Activated CD4-positive, alpha-beta T cell treated with anti-CD3 and anti-CD28 coated beads for 24 hours (primary cell): ENCODE data around the gene PLOD3.

Source experiments
- DNase-seq, 2 donors: peaks; one replicate each; pipeline ENCODE4 v3.0.0-alpha.2; 2020; ENCODE audit warnings: low read depth in 2 of 2

Gene PLOD3

DNA sequence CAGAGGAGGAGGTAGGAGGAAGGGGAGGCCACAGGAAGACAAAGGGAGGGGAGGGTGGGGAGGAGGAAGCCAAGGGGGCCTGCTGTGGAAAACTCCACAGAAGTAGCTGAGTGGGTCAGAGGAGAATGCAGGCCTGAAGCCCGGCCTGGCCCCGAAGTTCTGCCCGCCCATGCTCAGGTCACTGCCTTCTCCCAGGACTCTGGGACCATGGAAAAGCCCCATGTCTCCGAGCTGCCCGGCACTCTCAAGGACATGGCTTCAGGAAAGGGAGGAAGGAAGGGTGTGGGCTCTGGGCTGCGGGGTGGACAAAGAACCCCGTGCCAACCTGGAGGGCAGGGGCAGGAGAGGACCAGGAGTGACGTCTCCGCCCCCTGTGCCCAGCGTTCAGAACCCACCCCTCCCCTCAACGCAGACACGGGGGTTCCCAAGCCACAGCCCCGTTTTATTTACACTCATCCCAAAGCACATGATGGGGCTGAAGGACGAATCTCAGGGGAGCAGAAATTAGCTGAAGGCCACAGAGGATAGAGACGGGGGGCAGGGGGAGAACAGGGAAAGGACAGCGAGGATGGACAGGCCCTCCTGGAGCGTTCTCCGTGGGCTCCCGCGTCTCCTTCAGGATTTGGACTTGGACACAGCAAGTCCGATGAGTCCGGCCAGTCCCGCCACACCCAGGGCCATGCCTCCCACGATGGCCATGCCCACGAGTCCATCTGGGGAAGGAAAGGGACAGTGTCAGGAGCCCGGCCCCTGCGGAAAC, 22.0 kb upstream of the PLOD3 start:
- no peak for DNase-seq

DNA sequence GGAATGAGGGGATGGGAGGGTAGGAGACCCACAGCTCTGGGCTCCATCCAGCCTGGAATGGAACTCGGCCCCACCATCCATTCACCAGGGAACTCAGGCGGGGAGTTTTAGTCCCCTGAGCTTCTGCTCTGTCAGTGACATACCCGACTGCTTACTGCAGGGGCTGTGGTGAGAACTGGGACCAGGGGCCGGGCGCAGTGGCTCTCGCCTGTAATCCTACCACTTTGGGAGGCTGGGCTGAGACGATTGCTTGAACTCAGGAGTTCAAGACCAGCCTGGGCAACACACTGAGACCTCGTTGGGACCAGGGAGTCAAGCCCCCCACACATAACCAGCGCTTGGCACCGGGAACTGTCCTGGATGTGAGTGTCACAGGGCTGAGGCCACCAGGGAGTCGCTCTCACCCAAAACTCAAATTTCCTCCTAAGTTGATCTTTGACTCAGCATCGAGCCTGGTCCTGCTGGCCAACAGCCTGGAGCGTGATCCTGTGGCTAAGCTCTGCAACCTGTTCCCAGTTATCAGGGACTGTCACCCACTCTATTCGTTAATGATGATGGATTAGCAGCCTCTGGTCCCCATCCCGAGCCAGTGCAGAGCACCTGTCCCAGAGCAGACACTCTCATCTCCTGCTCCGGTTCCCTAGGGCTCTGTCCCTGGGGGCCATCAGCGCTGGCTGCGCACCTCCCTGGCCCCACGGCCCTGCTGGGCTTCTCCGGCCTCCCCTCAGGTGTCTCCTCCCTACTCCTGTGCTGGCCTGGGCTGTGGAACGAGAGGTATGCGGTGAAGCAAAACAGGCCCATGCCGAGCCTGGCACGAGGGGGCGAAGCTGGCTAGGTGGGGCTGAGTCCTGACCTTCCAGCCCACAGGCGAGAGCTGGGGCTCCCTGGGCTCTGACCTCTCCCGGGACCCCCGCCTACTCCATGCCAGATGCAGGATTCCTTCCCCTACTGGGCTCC, 21.1 kb upstream of the PLOD3 start:
- DNase-seq = no peak

DNA sequence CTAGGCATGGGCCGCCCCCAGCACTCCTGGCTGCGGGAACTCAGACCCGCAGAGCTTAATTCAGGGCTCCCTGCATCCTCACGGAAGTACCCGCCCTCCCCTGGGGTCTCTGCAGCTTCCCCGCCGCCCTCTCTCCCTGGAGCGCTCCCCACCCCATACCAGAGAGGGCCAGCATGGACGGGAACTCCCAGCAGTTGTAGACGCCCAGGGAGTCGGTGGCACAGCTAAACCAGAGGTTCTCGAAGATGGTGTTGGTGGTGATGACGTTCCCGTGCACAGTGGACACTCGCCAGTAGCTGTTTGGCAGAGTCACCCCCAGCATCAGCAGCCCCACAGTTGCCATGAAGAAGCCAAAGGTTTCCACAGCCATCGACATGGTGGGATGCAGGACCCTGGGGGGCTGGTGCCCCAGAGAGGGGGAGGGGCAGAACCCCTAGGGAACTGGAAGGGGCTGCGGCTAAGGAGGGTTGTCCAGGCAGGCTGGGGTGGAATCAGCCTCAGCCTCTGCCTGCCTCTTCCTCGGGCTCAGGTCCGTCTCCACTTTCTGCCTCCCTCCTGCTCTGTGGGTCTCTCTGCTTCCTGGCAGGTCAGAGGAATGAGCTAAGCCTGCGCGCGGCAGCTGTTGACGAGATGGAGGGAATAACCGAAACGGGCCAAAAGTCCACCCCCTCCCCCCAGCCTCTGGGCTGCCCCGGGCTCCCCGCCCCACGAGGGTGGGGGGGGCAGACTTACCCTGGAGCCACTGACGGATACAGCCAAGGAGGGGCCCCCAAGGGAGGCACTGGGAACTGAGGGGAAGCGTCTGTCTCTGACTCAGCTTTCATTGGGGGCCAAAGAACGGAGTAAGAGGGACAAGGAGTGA, 20.1 kb upstream of the PLOD3 start, which contains the start of gene CLDN15:
Gene CLDN15 (minus strand): TSS at position 597 of the 862 bp plus-strand sequence. CDS start 221 bp downstream, at position 376.
- DNase-seq = no peak

DNA sequence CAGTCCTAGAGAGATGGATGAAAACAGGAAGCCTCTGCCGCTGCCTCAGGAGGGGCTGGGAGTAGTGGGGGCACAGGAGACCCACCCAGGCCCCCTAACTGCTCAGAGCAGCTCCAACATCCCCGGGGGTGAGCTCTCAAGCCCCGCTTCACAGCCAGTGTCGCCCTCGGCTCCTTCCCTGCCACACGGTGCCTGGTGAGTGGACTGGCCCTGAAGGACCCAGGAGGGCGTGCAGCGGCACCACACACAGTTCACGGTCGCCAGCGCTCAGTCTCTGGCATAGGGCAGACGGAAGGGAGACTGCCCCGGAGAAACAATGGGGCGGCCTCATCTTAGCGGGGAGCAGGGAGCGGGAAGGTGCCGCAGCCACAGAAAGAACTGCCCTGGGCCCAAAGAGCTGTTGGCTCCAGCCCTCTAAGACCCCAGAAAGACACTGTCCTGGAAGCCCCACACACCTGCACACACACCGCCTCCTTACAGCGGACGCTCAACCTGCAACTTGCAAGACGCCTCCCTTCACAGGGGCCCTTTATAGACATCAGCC, 19.0 kb upstream of the PLOD3 start:
- no peak for DNase-seq

DNA sequence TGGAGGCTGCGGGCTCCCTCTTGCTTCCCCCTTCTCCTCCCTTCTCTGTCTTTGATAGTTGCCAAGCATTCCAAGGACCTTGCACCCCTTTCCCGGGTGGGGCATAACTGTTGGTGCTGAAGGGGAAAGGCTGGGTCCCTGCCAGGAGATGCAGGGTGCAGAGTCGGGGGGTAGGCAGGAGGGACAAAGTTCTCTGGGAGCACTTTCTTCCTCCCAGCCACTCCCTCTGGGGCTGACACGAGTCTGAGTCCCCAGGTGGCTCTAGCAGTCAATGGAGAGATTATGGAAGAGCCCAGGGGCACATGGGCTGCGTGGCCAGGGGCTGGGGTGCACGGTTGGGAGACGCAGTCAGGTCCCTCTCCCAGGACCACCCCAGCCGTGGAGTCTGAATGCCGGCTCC, 18.1 kb upstream of the PLOD3 start:
- no peak for DNase-seq

DNA sequence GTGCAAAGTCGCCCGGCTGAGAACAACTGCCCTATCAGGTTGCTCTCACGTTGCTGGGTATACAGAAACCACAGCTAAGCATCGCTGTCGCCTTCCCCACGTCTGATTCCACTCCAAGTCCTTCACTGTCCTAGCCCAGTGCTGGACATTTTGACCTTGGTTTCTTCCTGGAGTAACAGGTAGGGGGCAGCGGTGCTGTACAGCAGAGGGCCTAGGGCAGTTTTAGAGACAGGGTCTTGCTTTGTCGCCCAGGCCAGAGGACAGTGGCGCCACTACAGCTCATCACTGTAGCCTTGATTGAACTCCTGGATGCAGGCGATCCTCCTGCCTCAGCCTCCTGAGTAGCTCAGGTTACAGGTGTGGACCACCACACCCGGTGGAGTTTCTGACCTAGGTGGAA, 17.7 kb upstream of the PLOD3 start:
- DNase-seq = no peak

DNA sequence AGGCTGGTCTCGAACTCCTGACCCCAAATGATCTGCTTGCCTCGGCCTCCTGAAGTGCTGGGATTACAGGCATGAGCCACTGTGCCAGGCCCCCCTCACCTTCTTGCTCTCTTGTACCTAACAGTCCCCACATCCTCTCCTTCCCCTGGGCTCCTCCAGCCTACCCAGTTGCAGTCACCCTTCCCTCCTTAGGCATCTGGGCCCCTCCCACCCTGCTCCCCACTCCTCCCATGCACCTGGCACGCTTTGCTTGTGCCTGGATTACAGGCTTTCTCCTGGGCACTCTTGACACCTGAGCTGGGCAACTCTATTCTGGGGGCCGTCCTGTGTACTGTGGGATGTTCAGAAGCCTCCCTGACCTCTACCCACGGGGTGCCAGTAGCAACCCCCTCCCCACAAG, 17.3 kb upstream of the PLOD3 start:
- no peak for DNase-seq

DNA sequence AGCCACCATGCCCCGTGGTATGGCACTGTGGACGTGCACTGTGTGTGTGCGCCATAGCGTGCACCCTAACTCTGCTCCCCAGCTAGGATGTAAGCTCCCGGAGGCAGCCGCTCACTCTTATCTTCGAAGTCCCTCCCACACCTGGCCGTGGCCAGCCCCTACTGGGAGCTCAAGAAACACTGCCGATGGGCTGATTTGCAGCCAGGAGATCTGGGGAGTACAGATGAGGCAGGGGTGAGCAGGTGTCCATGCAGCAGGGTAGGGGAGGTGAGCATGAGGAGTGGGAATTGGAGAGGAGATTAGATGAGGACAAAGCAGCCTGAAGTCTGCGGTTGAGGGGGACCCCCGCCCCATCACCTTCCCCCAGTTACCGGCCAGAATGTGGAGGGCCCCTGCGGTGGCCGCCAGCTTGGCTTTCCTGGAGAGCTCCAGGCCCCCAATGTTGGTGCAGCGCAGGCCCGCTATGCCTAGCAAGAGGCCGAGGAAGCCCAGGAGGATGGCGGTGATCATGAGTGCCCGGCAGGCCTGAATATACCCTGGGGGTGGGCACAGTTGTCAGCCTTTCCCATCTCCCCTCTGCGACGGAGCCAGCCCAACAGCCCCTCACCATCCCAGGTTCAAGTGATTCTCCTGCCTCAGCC, 16.6 kb upstream of the PLOD3 start:
- no peak for DNase-seq

DNA sequence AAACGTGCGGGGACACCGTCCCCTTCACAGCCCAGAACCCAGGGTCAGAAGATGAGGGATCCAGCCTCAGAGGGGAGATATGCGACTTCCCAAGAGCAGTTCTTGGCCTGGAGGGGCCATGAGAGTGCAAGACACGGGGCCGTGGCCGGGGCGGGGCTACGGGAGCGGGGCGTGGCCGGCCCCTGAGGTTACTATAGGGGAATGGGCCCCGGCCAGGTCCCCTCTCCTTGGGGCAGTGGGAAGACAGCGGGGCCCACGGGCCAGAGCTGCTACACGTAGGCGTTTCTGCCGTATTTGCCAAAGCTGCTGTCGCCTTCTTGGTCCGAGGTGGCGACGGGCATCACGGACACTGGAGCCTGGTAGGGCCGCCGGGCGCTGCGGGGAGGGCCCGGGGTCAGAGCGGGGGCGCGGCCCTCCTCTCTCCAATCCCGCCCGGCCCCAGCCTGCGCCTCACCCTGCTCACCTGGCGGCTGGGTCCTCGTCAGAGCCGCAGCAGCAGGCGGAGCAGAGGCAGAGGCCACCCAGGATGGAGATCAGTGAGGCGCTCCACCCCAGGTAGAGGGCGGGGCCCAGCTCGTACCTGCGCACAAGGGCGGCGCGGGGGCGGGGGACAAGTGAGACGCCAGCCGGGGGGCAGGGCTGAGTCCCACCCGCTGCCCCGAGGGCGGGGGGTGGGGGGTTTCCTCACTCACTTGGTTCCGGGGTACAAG, 14.9 kb upstream of the PLOD3 start:
- DNase-seq = no peak

DNA sequence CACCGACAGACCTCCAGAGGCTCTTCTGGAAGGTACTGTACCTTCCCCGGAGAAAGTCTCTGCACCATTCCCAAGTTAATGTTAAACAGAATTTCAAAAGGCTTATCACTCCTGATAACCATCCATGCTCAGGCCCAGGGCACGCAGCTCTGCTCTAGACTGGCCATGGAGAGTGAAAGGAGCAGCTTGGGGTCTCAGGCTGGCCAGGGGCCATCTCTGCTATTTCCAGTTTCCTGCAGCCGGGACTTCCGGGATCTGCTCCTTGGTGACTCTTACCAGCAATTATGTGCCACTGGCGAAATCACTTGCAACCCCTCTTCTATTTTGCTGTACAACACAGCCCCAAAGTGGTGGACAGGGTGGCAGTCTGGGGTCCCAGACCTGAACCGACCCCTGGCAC, 14.3 kb upstream of the PLOD3 start:
- DNase-seq = no peak

DNA sequence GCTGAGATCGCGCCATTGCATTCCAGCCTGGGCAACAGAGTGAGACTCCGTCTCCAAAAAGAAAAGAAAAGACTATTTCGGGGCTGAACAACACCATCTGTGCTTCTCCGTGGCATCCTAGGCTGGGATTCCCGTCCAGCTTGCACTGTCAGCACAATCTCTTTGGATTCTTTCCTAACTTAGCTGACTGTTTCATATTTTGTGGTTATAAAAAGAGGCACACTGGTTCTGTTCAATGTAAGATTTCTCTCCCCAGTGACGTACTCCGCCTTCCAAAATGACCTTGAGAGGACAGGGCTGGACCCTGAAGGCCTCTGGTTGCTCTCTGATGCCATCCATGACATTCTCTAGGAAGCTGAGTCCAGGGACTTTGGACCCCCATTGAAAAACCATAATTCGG, 9.3 kb upstream of the PLOD3 start:
- DNase-seq = no peak

DNA sequence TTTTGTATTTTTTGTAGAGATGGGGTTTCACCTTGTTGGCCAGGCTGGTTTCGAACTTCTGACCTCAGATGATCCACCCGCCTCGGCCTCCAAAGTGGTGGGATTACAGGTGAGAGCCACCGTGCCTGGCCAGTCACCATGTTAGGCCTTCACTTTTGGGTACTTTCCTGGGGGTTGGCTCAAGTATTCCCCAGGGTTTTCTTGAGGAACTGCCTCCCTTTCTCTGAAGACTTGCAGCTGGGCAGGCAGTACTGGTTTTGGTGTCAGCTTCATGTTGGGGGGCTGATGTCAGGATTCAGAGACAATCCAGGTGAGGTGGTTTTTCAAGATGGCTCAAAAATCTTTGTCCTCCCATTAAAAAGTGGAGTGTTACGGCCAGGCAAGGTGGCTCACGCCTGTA, 8.3 kb upstream of the PLOD3 start:
- DNase-seq = no peak

DNA sequence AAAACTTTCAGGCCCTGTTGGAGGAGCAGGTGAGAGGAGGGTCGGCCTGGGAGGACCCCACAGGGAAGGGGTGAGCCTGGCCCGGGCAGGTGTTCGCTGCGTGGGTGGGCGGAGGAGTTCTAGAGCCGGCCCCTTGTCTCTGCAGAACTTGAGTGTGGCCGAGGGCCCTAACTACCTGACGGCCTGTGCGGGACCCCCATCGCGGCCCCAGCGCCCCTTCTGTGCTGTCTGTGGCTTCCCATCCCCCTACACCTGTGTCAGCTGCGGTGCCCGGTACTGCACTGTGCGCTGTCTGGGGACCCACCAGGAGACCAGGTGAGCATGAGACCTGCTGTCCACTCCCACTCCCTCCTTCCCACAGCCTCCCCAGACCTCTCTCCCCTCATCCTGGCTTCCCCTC, 6.1 kb upstream of the PLOD3 start:
- DNase-seq = no peak

DNA sequence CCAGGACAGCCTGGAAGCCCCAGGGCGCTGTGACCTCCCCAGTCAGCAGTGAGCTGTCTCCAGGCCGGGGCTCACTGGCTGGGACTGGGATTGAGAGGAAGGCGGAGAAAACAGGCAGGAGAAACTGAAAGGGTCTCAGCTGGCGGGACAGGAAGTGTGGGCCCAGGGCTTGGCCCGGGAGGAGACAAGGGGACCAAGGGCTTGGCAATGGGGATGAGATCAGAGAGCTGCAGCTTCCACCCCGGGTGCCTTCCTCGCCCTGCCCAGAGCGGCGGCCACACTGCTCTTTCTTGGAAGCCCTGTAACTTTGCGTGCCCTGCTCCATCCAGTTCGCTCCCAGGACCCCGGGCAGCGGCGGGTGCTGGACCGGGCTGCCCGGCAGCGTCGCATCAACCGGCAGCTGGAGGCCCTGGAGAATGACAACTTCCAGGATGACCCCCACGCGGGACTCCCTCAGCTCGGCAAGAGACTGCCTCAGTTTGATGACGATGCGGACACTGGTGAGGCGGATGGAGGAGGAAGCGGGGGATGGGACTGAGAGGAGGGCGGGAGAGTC, 5.0 kb upstream of the PLOD3 start:
- no peak for DNase-seq

DNA sequence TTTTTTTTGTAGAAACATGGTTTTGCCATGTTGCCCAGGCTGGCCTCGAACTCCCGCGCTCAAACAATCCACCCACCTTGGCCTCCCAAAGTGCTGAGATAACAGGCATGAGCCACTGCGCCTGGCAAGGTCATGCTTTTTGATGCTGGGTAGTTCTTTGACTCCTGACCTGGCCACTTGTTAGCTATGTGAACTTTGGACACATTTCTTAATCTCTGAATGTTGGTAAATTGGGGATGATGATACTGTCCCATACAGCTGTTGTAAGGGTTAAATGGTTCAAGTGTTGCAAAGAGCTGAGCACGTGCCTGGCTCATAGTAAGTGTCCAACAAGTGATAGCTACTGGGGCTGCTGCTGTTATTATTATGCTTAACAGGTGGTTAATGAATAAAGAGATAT, 2.9 kb upstream of the PLOD3 start:
- DNase-seq = no peak

DNA sequence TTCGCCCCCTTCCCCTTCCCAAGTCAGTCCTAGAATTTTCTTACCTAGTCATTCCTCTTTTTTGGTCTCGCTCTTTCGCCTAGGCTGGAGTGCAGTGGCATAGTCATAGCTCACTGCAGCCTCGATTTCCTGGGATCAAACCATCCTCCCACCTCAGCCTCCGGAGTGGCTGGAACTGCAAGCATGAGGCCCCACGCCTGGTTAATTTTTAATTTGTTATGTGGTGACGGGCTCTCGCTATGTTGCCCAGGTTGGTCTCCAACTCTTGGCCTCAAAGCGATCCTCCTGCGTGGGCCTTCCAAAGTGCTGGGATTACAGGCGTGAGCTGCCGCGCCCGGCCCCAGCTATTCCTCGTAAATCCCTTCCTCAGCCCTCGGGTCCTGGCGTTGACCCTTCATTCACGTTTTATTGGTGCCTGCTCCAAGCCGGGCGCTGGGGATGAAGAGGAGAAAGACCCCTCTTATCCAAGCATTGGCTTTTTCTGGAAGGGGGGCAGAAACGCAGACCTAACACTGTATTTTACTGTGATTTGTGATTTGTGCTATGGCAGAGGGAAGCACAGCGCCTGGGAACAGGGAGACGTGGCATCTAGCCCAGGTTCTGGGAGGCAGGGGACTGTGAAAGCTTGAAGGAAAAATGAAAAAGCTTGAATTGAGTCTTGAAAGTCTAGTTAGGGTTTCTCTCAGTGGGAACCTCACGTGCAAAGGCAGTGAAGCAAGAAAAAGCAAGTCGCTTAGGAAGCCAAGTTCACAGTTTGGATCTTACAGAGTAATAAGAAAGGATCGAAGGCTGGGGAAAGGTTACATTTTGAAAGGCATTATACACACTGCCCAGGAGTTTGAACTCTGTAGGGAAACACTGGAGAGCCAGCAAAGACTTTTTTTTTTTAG, 1.1 kb upstream of the PLOD3 start:
- DNase-seq = no peak

DNA sequence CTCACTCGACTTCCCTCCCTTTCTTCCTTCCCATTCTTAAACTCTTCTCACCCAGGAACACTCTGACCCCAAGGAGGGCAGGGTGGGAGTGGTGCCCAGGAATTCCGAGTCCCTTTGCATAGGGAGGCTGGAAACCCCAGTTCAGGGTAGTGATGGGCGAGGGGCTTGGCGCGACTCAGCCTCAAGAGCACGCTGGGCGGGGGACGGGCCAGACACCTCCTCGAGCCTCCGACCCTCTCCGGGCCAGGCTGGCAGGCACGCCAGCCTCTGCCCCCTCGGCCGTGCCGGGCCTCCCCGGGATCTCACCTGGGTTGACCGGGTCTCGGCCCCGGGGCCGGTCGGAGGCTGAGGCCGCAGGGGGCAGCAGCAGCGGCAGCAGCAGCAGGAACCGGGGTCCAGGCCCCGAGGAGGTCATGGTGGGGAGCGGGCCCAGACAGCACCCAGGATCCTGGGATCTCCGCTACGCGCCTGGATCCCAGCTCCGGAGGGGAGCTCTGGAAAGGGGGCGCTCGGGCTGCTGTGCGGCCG, 457 bp downstream of the PLOD3 start:
- DNase-seq = no peak

DNA sequence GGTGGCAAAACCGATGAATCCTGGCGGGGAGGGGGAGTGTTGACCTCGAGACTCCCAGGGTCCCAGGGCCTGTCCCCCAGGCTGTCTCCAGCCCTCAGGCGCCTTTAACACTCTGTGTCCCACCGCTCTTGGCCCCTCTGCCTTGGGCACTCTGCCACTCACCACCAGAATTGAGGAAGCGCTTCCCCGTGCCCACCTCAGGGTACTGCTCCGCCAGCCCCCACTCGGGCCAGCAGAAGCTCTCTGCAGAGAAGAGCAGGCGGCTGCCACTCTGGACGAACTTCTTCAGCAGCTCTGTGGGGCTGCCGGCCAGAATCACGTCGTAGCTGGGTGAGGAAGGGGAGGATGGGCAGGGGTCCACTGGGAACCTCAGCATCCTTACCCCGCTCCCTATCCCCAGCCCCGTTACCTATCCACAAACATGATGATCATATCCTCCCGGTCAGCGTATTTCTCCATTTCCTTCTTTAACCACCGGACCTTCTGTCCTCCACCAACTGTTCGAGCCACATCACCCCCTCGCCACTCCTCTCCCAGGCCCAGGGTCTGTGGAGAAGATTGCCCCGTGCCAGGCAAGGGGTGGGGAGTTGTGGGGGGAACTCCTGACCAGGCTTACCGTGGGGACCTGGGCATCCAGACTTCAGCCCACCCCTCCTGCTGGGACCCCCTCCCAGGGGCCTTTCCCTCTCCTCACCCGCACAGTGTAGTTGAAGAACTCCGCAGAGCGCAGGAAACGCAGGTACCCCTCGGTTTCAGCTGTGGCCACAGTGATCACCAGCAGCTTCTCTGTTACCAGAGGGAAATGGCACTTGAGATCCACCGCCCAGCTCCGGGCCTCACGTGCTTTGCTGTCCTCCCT, 1.2 kb downstream of the PLOD3 start:
- no peak for DNase-seq
